Spinal cord (tissue), 10 donors: ENCODE measurements around the gene PLCL1. TPM values are rescaled to one million over a fixed set of nuclear protein-coding genes. Genes with fewer than 3 reads are reported as not detected.

ENCODE experiments used
- DNase-seq, 6 donors: peaks; one replicate each; pipeline versions ENCODE4 v3.0.0 to v3.0.0-alpha.2; 2013 to 2015; ENCODE audit warnings: low spot score in 6 of 6, low read depth in 4 of 6
- H3K27ac ChIP-seq: one replicate; pipeline ENCODE4 v1.5.1; 2013; ENCODE audit warnings: low read depth, low read length, control low read depth
- H3K27me3 ChIP-seq: one replicate; pipeline ENCODE4 v1.6.1; 2013; ENCODE audit warnings: low read length; ENCODE audit not compliant: control insufficient read depth, insufficient read depth
- H3K36me3 ChIP-seq: one replicate; pipeline ENCODE4 v1.6.1; 2013; ENCODE audit warnings: low read length; ENCODE audit not compliant: control insufficient read depth, insufficient read depth
- H3K4me1 ChIP-seq: one replicate; pipeline ENCODE4 v1.6.1; 2013; ENCODE audit warnings: low read length; ENCODE audit not compliant: control insufficient read depth, insufficient read depth
- H3K4me3 ChIP-seq: one replicate; pipeline ENCODE4 v1.5.1; 2013; ENCODE audit warnings: low read depth, low read length, control low read depth
- H3K9me3 ChIP-seq: one replicate; pipeline ENCODE4 v1.6.1; 2013; ENCODE audit warnings: low read length; ENCODE audit not compliant: control insufficient read depth, insufficient read depth
- WGBS: methylation state at CpG from one replicate; pipeline ENCODE4 v1.1.5; 2013; ENCODE audit warnings: missing lambda C conversion rate; ENCODE audit not compliant: insufficient coverage; 5-methylcytosine and 5-hydroxymethylcytosine counted together
- polyA plus RNA-seq, 2 donors: library from polyadenylated mRNA; unstranded; fragments of 120-200 nt; gene quantifications; one replicate each; pipeline ENCODE4 v1.2.1, GENCODE V29; 2013; ENCODE audit not compliant: insufficient read length in 2 of 2
- total RNA-seq, 2 donors: library from RNA; depleted of rRNA in 1 of 2; stranded (reverse); fragments of 120-200 nt in 1 of 2; fragments of >200 nt in 1 of 2; gene quantifications; one replicate each; pipeline versions ENCODE4 v1.2.3 to v1.2.4, GENCODE V29; 2013 to 2014
- donor health status: healthy.

The PLCL1 gene
- total and polyA plus RNA-seq, 4 donors = 9.5 to 22.0 (median 13.5) TPM

DNA sequence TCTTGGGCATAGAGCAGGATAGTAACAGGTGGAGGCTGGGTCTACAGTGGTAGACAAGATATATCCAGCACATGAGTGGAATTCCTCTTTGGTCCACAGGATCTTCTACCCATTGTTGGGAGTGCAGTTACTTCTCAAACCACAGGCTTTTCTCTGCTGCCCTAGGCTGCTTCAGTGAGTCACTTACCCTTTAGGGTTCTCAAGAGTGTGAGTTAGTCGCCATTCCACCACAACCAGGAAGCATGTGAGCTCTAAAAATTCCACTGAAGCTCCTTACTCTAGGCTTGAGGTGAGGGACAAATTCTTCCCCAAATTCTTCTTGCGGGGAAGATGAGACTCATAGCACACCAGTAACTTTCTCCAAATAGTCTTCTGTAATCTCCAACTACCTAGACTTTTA lies 189.4 kb downstream of the PLCL1 start:
- DNase-seq = no peak
- no CpG with 5 or more reads among the region's 2 CpGs for WGBS
- no peak overlapping the region for H3K27ac ChIP-seq
- no peaks in the 10 kb centered on the region for H3K36me3 ChIP-seq
- H3K9me3 ChIP-seq = no peaks in the 10 kb centered on the region
- H3K4me1 ChIP-seq = no peaks in the 10 kb centered on the region
- no peaks in the 10 kb centered on the region for H3K27me3 ChIP-seq
- H3K4me3 ChIP-seq = no peak overlapping the region

- Histone ChIP-seq H3K36me3 (no peaks in the 10 kb centered on the region), H3K27ac (no peak overlapping the region), H3K9me3 (no peaks in the 10 kb centered on the region), H3K27me3 (no peaks in the 10 kb centered on the region), H3K4me1 (no peaks in the 10 kb centered on the region), H3K4me3 (no peak overlapping the region)
- WGBS = no CpG with 5 or more reads among the region's 1 CpG
- no peak for DNase-seq
Observed at GRCh38 chr2:197994751-197995150, 190.4 kb downstream of the PLCL1 start.

DNA sequence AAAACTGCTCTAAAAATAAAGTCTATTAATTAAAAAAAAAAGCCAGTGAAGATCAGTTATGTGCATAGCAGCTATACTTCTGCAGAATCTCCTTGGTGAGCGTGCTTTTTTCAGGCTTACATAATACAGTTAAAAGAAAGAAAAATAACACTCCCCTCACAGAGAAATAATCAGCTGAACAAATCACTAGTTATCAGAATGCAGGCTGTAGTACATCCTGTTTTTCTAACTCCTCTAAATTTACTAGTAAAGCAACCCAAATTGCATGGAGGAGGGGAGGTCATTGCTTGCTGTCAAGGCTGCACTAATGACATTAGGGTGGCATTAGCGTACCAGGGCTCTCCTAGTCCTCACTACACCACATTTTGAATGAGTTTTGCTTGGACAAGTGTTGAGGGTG lies 192.2 kb downstream of the PLCL1 start:
- Histone ChIP-seq H3K9me3 (no peaks in the 10 kb centered on the region), H3K4me1 (no peaks in the 10 kb centered on the region), H3K36me3 (no peaks in the 10 kb centered on the region), H3K27me3 (no peaks in the 10 kb centered on the region), H3K4me3 (no peak overlapping the region), H3K27ac (no peak overlapping the region)
- WGBS = 100% methylated on average over 1 of the region's 2 CpGs
- DNase-seq = no peak

DNA sequence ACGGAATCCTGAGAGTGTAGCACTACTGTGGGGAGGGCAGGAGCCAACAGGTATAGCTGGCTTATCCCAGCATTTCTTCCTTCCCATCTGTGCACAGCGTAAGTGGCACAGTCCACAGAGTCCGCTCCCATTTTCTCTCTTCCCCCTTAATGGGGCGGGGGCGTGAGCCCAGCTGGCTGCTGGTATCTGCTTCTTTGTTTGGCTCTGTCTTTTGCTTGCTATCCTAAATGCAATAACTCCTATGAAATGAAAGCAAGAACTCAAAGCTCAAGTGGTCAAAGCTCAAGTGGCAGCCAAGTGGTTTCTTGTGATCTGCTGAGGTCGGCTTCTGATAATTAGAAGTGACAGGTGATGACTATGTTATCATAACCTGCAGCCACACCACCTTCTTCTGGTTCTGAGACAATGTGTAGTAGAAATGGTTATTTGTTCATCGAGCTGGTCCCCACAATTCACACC lies 192.7 kb downstream of the PLCL1 start:
- no peak for DNase-seq
- Histone ChIP-seq H3K27me3 (no peaks in the 10 kb centered on the region), H3K4me1 (no peaks in the 10 kb centered on the region), H3K4me3 (no peak overlapping the region), H3K27ac (no peak overlapping the region), H3K36me3 (no peaks in the 10 kb centered on the region), H3K9me3 (no peaks in the 10 kb centered on the region)
- WGBS = 90% methylated on average over 5 of the region's 7 CpGs

DNA sequence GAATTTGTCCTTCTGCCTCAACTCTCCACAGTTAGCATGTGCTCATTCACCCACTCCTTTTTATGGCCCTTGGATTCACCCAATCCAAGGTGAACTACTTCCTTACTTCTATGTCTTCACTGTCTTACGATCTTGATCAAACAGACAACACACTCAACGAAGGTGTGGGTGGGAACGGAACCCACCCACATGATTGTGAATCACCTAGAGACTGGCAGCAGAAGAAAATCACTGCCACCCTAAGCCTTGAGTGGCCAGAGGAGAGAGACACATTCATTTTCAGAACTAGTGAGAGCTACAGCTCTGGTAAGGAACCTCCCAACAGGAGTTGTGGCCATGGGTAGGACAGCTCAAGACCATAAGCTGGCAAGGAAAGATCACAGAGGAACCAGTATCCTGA lies 194.3 kb downstream of the PLCL1 start:
- no peak for DNase-seq

DNA sequence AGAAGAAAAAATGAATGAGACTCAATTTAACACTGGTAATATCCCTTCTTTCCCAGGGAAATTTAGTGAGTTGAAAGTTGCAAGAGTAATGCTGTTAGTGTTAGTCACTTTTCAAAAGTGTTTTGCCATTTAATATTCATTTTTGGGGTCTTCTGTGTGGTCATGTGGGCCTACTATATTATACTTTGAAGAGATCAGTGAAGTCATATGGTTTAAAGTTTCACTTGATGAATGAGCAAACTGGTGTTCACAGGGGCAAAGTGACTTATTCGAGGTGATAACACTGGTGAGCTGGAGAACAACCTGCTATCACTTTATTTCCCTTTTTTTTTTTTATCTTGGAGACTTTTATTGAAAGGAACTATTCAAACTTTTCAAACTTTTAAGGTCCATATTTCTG lies 196.0 kb downstream of the PLCL1 start:
- H3K27ac ChIP-seq = no peak overlapping the region
- no peaks in the 10 kb centered on the region for H3K9me3 ChIP-seq
- no peak for DNase-seq
- no peaks in the 10 kb centered on the region for H3K36me3 ChIP-seq
- no peaks in the 10 kb centered on the region for H3K27me3 ChIP-seq
- no peak overlapping the region for H3K4me3 ChIP-seq
- WGBS = no CpG with 5 or more reads among the region's 1 CpG
- no peaks in the 10 kb centered on the region for H3K4me1 ChIP-seq

More for the DNA sequence above, 194.3 kb downstream of the PLCL1 start:
- Histone ChIP-seq H3K4me3 (no peak overlapping the region), H3K4me1 (no peaks in the 10 kb centered on the region), H3K36me3 (no peaks in the 10 kb centered on the region), H3K9me3 (no peaks in the 10 kb centered on the region), H3K27ac (no peak overlapping the region), H3K27me3 (no peaks in the 10 kb centered on the region)
- 90% methylated on average over 3 of the region's 3 CpGs for WGBS

DNA sequence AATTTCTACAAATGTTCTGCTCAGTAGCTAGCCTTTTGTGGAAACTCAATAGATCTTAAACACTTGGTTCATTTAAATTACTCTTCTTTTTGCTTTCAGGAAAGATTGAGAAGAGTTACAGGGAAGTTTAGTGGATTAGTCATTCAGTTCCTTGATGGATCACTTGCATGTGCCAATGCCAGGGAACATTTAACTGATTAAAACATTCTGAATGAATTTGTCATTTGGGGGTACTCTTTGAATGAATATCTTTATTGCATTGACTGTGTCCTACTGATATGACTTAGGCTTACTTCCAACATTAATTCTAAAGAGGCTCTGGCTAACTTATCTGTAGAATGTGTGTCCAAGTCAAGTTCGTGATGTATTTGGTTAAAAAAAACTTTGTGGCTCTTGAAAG lies 199.8 kb downstream of the PLCL1 start:
- no peaks in the 10 kb centered on the region for H3K36me3 ChIP-seq
- no peaks in the 10 kb centered on the region for H3K4me1 ChIP-seq
- no peak overlapping the region for H3K27ac ChIP-seq
- no peak overlapping the region for H3K4me3 ChIP-seq
- DNase-seq = peak in 3 of 6 donors; percentile 9 to 53 (median 45)
- no CpG with 5 or more reads among the region's 1 CpG for WGBS
- no peaks in the 10 kb centered on the region for H3K9me3 ChIP-seq
- H3K27me3 ChIP-seq = no peaks in the 10 kb centered on the region

DNA sequence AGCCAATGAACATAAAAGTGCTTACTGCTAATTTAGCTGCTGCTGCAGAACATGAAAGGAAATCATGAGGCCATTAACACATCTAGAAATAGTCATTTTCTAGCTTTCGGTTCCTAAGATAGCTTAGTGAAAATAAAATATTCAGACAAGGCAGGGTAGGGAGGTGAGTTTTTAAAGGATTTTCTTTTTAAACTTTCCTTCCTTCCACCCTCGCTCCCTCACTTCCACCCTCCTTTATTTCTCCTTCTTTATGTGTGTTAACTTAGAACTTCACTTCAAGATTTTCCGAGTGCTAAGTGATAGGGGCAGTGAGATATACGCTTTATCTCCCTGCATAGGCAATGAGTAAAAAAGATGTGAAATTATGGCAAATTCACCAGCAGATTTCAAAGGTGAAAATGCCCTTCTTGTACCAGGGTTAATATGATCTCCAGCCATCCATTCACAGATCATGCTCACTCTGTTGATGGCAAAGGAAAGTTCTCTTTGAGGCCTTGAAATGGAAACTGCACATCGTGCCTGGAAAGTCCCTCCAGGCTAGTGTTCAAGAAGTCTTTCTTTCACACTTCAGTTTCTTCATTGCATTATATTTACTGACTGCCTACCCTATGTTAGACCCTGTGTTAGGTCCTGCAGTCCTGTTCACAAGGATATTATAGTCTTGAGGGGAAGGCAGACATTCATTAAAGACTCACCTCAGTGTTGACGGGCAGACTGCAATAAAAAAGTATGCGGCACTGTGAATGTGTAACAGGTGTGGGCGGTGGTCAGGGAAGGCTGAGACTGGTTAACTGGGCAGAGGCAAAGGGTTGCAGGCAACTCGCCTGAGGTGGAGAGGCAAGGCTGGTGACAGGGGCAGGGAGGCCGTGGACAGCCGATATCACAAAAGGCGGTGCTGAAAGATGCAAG lies 200.8 kb downstream of the PLCL1 start:
- Histone ChIP-seq H3K4me3 (no peak overlapping the region), H3K4me1 (no peaks in the 10 kb centered on the region), H3K36me3 (no peaks in the 10 kb centered on the region), H3K27me3 (no peaks in the 10 kb centered on the region), H3K9me3 (peaks cover 1% of the 10 kb centered on the region), H3K27ac (no peak overlapping the region)
- DNase-seq = no peak
- 93% methylated on average over 5 of the region's 12 CpGs for WGBS

- Histone ChIP-seq H3K4me3 (no peak overlapping the region), H3K36me3 (no peaks in the 10 kb centered on the region), H3K27ac (no peak overlapping the region), H3K27me3 (no peaks in the 10 kb centered on the region), H3K9me3 (peaks cover 1% of the 10 kb centered on the region), H3K4me1 (no peaks in the 10 kb centered on the region)
- WGBS = no CpG with 5 or more reads among the region's 1 CpG
- DNase-seq = no peak
Observed at GRCh38 chr2:198006733-198007132, 202.3 kb downstream of the PLCL1 start.

GRCh38 chr2:198008230-198008629 lies 203.8 kb downstream of the PLCL1 start:
- peaks cover 1% of the 10 kb centered on the region for H3K9me3 ChIP-seq
- H3K27ac ChIP-seq = no peak overlapping the region
- no peaks in the 10 kb centered on the region for H3K27me3 ChIP-seq
- H3K36me3 ChIP-seq = no peaks in the 10 kb centered on the region
- DNase-seq = no peak
- no CpG with 5 or more reads among the region's 3 CpGs for WGBS
- H3K4me3 ChIP-seq = no peak overlapping the region
- no peaks in the 10 kb centered on the region for H3K4me1 ChIP-seq
